DMS114 treated with DMSO at 0.1 percent for 48 hours (cell line): ENCODE data around the gene DENND6B.
A peak's percentile ranks its signal among the peaks of the same experiment; 100 is the strongest.

Experiments
- DNase-seq: peaks from one replicate; lab custom pipeline; 2025; ENCODE audit not compliant: unreplicated experiment; lab: John Stamatoyannopoulos, UW

DENND6B gene

DNA sequence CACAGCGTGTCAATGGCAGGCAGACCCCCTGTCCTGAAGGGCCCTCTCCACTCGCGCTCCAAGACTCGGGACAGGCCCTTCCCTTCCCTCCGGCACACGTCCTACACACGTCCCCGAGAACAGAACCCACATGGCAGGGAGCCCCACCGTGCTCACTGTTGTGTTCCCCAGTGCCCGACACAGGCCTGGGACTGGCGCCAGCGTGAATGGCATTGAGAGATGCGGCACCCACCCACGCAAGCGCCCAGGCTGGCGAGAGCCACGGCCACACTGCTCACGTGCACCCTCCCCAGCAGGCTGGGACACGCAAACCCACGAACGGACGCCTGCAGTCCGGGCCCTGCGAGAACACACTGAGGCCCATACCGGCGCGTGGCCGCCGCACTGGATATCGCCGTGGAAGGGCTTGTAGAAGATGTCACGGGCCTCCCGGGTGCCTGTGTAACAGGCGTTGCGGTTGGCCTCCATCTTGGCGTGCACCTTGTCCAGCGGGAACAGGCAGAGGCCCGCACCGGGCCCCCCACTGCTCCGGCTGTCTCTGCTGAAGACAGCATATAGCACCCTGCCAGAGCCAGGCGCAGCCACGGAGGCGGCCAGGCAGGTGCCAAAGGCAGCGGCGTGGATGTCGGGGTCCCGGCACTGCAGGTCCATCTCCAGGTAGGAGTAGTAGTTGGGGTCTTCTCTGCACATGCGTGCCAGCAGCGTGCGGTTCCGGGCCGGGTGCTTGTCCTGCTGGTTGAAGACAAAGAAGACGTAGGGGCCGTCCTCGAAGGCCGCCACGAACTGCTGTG is 37.5 kb downstream of the DENND6B start:
- DNase-seq: no peak

DNA sequence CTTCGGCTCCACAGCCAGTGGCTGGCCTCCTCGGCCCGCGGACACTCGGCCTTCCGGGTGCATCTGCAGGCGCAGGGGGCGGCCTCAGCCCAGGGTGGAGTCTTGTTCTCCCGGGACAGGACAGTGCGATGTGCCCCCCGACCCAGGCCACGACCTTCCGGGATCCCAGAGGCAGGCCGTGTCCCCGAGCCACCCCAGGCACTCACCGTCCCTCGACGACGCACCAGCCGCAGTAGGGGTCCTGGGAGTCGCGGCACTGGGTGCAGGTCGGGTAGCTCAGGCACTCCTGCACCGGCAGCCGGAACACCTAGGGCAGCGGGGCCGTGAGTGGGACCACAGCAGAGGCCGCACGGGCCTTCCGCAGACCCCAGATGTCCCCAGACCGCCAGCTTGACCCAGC is 39.1 kb downstream of the DENND6B start:
- no peak for DNase-seq

DNA sequence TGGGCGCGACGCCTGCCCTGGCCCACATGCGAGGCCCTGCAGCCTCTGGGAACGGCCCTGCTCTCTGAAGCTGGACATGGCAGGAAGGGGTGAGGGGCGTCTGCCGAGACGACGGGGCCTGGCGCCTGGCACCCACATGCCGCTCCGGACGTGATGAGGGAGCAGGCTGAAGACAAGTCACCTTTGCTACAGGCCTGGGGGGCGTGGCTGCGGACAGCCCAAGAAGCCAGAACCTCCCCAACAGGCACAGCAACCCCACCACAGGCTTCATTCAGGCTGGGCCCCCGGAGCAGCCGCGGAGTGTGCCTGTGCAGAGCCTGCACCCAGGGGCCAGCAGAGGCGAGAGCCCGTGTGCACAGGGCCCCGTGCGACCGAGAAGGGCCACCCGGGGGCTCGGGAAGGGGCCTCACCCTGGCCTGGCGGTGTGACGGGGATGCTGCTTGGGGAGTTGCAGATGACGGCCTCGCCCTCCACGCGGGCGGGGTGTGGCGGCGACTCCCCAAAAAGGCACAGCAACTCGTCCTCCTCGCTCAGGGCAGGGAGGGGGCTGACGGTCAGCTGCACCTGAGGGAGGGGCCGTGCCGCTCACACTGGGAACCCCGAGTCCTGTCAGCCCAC is 40.0 kb downstream of the DENND6B start:
- DNase-seq: no peak

DNA sequence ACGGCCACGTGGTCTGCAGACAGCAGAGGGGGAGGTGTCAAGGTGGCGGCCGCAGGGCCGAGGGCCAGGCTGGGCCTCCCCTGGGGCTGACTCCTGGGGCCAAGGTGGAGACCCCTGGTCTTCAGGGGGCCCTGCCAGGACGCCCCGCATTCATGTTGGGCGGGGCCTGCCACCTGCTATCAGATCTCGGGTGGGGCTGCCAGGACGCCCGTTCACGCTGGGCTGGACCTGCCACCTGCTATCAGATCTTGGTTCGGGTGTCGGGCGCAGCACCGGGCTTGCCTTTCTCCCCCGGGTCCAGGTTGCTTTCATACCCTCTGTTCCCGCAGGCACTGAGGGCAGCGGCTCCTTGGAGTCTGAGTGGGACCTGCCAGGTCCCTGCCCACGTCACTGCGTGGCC is 40.5 kb downstream of the DENND6B start:
- DNase-seq: no peak

DNA sequence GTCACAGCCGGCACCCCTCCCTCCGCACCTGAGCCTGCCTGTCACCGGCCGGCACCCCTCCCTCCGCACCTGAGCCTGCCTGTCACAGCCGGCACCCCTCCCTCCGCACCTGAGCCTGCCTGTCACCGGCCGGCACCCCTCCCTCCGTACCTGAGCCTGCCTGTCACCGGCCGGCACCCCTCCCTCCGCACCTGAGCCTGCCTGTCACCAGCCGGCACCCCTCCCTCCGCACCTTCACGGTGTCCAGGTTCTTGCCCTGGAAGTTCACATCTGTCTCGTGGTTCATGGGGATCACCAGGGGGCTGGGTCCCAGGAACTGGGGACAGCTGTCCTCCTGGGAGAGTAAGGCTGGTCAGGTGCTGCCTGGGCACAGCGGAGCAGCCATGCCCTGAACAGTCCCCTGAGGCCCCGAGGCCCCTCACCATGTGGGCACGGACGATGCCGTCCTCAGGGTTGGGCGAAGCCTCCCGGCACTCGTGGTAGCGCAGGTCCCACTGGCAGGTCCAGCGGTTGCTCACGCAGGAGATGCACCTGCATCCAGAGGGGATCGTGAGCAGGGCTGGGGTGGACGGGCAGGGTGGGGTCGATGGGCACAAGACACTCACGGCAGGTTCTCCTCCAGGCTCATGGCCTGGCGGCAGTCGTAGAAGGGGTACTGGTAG is 41.1 kb downstream of the DENND6B start:
- DNase-seq: no peak

DNA sequence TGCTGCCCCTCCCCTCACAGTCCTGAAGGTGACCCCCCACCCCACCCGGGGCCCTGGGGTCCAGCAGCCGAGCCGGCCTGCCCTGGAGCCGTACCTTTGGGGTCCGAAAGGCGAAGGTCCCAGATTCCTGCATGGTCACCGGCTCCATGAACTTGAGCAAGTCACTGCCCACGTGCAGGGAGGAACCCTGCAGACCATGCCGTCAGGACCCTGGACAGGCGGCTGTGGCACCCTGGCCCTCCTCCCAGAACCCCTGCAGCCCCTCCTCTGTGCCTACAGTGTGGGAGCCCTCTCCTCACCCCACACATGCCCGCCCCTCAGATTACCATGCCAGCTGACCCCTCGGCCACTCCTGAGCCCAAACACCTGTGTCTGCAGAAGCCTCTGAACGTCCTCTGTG is 42.3 kb downstream of the DENND6B start:
- no peak for DNase-seq

DNA sequence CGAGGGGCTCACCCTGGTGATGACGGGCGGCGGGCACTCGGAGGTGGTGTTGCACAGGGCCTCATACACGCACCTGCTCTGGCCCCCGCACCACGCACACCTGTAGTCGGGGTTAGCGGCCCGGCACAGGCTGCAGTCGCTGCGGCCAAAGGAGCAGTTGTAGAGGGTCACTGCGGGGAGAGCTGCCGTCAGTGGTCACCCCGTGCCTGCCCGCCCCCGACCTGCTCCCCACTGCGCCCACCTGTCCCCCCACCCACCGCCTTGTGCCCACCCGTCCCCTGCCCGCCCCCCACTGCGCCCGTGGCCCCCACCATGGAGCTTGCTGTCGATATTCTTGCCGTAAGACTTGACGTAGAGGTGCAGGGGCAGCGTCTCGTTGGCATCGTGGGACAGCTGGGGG is 43.0 kb downstream of the DENND6B start:
- DNase-seq: no peak

DNA sequence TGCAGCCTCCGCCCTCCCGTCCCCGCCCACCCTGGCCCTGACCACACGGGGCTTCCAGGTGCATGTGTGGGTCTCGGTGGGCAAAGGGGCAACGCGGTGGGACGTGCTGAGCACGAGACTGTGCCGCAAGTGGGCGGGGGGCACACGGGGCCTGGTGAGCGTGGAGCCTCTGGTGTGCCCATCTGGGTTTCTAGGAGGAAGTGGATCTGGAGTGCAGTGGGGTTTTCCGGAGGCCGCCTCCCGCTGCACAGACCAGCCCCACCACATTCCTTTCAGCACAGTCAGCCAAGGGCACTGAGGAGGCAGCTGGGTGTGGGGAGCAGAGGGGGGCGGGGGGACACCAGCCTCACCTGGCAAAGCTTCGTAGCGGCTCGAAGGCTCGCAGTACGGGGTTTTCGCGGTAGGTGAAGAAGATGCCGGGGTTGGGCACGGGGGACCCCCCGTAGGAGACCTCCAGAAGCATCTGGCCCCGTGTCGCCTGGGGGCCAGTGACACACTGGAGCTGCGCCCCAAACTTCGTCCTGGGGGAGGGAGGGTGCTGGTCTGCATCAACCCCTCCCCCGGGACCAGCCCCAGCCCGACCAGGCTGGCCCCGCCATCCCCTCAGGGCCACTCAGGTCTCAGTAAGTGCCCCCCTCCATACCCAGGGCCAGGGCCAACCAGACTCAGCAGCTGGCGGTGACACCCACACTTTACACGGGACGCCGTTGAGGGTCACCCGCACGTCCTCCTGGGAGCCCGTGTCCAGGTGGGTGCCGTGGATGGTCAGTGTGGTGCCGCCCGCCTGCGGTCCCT is 44.3 kb downstream of the DENND6B start:
- DNase-seq: no peak

DNA sequence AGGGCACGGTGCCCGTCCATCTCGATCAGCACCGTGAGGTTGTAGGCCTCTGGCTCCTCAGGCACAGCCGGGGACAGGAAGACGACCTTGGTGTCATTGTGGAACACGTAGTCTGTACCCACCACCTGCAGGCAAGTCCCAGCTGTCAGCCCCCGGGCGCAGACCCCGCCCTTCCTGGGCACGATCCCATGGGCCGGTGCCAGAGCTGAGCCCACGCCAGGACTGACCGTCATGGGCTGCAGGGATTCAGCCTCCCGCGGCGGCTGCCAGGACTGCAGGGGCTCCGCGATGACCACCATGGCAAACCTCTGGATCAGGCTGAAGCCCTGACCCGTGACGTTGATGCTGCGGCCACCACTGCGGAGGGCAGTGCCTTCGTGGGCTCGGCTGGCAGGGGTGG is 44.9 kb downstream of the DENND6B start:
- DNase-seq: no peak

DNA sequence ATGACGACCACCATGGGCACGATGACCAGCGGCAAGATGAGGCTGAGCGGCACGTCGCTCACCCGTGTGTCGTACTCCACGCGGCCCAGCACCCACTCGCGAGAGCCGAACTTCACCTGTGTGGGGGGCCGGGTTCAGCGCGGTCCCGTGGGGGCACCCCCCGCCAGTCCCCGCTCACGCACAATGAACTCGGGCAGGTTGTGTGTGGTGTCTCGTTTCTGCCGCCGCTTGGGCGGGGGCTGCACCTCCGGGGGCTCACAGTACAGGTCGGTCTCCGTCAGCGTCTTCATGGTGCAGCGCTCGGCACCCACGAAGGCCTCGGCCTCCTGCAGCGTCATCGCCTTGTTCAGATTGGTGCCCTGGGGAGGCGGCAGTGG is 45.4 kb downstream of the DENND6B start:
- no peak for DNase-seq

DNA sequence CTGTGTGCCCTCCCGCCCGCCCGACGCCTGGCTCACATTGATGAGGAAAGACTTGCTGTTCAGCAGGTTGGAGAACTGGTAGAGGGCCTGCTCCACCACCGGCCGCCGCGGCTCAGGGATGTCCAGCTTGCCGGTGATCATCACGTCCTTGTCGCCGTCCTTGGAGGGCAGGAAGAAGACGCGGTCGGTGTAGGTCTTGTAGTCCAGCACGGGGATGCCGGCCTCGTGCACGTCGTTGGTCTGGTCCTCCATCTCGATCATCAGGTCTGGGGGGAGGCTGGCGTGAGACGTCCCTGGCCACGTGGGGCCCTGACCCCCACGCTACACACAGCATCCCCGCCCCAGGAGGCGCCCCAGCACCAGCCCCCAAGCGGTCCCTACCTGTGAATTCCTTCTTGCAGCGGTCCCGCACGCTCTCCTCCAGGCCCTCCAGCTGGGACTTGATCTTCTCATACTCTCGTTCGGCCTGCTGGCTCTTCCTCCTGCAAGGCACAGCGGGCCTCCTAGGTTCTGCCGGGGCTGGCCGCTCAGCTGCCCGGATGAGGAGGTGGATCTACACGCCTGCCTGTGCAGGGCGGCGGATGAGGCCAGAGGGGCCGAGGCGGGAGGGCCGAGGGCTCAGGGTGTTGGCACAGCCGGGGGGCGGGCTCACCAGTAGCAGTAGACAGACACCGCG is 46.0 kb downstream of the DENND6B start:
- no peak for DNase-seq

DNA sequence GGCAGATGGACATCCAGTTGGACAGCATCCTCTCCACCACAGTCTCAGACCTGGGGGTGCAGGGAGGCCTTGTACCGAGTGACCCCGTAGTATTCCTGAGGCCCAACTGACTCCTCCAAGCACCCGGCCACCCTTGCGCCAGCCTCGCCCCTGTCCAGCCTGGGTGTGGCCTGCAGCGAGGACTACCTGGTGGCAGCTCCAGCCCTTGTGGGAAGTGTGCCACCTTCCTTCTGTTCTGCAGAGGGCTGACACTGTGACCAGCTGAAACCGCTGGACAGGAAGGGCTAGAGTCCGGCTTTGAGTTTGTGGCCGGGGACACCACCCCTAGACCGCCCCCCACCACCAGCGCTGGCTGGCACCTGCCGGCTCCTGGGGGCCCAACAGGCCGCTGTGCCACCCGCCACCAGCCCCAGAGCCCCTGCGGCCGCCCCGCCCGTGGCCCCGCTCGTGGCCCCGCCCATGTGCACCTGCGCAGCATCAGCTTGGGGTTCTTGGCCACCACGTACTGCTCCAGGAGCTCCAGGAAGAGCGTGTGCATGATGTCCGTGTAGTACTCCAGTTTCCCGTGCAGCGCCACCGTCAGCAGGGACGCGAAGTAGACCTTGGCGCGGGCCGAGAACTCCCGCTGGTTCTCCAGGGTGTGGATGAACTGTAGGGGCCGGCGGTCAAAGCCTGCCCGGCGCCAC is 46.6 kb downstream of the DENND6B start:
- no peak for DNase-seq

DNA sequence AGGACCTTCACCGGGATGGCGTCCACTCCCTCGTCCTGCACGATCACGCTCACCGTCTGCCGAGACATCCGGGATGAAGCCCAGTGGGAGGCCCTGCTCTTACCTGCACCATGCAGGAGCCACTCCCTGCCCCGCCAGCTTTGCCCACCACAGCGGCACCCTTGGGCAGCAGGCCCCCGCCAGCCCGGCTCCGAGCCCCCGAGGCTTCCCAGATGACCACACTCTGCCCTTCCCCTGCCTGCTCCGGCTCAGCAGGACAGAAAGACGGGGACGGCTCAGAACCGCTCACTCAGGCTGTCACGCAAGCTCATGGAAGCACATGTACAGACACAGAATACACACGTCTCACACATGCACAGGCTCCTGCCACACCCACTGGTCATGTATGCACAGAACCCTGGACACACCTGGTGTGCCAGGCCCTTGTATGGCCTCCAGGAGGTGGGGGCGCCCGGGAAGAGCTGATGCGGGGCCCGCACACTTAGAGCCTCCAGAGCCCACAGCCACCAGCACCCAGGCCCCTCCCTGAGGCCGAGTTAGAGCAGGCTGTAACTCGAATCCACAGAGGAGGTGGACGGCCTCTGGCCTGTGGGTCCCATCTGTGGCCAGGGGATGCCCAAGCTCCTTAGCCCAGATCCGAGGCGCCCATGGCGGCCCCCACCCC is 47.7 kb downstream of the DENND6B start:
- no peak for DNase-seq

DNA sequence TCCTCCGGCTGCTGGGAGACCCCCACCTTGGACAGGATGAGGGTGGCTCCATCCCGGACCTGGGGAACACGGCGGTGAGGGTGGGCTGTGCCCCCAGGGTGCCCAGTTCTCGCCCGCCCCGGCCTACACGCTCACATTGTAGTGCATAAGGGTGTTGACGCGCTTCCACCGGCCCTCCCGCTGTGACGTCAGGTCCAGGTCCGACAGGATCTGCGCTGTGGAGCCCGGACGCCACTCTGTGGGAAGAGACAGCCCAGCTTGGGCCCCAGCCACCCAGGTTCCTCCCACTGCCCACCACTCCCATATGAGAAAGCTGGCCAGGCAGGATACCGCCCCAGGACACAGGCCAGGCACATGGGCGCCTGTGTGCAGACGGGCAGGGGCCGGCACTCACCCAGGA is 48.4 kb downstream of the DENND6B start:
- no peak for DNase-seq

DNA sequence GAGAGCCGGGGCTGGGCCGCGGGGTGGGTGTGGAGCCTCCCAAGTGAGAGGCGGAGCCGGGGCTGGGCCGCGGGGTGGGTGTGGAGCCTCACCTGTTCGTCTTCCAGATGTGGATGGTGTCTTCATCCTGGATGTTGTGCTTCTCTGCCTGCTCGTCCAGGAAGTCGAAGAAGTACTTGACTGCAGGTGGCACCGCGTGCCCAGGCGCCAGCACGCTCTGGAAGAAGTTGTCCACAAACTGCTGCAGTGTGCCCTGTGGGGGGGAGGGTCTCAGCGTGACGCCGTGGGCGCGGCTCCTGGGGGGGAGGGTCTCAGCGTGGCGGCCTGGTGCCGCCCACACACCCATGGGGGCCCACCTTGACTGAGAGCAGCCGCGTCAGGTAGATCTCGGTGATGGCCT is 49.1 kb downstream of the DENND6B start:
- no peak for DNase-seq

DNA sequence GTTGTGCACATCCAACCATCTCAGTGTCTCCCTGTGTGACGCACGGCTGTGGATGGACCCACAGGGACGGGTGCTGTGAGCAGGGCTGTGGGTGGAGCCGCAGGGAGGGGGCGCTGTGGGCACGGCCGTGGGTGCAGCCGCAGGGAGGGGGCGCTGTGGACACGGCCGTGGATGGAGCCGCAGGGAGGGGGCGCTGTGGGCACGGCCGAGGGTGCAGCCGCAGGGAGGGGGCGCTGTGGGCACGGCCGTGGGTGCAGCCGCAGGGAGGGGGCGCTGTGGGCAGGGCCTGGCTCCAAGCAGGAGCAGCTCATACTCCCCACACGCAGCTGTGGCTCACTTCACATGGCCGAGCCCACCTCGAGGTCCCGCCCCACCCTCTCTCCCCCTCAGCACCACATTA is 50.7 kb downstream of the DENND6B start:
- DNase-seq: no peak

DNA sequence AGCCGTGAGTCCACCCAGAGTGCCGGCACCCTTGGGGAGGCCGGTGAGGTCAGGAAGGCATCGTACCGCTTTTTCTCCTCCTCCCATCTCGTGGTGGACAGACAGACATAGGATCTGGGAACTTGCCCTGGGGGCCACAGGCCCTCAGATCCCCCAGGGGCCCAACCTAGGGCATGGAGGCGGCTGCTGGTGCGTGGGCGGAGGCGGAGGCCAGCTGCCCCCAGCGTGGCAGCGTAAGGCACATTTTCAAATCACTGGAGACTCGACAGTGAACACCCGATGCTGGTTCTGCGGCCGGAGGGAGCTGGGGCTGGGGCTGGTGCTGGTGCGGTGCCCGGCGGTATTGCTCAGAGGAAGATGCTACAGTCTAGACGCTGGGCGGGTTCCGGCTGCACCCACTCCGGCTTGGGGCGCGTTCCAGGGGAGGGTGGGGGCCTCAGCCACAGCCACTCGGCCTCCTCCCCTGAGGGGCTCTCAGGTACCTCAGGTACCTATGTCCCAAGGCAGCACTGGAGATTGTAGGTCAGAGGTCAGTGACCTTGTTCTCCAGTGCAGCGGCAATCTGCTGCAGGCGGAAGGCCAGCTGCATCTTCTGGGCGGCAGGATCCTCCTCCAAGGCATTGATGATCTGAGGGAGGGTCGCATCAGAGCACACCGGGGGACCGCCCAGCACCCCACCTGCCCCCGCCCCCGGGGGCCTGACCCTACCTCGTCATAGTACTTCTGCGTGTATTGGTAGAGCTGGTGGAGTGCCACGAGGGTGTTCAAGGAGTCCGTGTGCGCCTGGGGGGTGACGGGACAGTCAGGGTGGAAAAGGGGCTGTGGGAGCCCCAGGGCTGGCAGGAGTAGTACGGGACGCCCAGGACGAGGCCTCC is 51.4 kb downstream of the DENND6B start:
- no peak for DNase-seq

DNA sequence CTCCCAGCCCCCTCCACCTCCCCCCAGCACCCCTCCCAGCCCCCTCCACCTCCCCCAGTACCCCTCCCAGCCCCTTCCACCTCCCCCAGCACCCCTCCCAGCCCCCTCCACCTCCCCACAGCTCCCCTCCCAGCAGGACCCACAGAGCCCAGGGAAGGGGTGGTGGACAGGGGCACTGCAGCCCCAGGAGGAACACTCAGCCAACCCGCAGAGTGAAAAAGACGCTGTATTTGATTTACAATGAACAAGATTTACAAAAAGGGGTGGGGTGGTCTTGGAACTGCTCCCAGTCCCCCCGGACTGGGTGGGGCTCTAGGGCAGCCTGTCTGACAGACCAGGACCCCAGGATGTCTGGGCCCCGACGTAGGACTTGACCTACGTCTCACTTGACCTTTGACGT is 52.0 kb downstream of the DENND6B start:
- DNase-seq: no peak

DNA sequence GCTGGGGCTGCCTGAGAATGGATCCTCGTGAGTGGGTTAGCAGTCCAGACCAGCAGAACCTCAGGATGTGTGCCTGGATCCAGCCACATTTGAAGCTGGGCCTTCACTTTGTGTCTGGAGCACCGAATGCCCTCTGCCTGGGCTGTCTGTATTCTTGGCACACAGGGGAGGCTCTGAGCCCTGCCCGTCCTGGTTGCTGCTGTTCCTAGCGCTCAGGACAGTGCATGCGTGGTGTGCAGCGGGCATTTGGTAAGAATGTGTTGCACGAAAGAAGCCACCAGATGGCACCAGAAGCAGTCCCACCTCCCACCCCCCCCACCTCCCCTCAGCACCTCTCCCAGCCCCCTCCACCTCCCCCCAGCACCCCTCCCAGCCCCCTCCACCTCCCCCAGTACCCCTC is 52.5 kb downstream of the DENND6B start:
- peak; percentile 73 for DNase-seq
